BJ (cell line): ENCODE data around the gene MON1A. TPM values are rescaled to one million over a fixed set of nuclear protein-coding genes. Genes with fewer than 3 reads are reported as not detected.

Source experiments
- CTCF ChIA-PET: fragments of 350-600 bp; formaldehyde crosslinking; extraction: SDS; loops from one replicate; lab custom pipeline; 2021; ENCODE audit warnings: antibody characterized with exemption, inconsistent platforms; lab: Yijun Ruan, JAX
- POLR2A ChIA-PET: fragments of 300-600 bp; sonication (Branson Sonifier 250); formaldehyde crosslinking; extraction: SDS; loops from one replicate; lab custom pipeline; 2021; ENCODE audit warnings: antibody characterized with exemption; lab: Charles Lee
- DNase-seq: peaks from one replicate; pipeline ENCODE4 v3.0.0-alpha.2; 2011; ENCODE audit warnings: low read depth
- H3K27me3 ChIP-seq: 2 replicates; pipeline ENCODE4 v1.6.0; 2011; ENCODE audit warnings: low read length; ENCODE audit not compliant: control insufficient read depth, insufficient read depth
- H3K36me3 ChIP-seq: 2 replicates; pipeline ENCODE4 v1.5.1; 2011; ENCODE audit warnings: low read length; ENCODE audit not compliant: control insufficient read depth, insufficient read depth
- H3K4me3 ChIP-seq: 2 replicates; pipeline ENCODE4 v1.5.1; 2011; ENCODE audit warnings: low read depth, mild to moderate bottlenecking, control low read depth, low read length
- CTCF ChIP-seq: IDR thresholded peaks from 2 replicates; pipeline ENCODE4 v1.5.1; 2011; ENCODE audit warnings: low read depth, mild to moderate bottlenecking, control low read depth, inconsistent platforms, low read length, moderate library complexity; ENCODE audit not compliant: insufficient read depth
- polyA plus RNA-seq: library from polyadenylated mRNA; depleted of rRNA; stranded (reverse); fragments of >200 nt; gene quantifications from 2 replicates; pipeline ENCODE4 v1.2.3, GENCODE V29; 2011

The MON1A gene
- polyA plus RNA-seq, 1 experiment = 14.1 TPM

GRCh38 chr3:49930168-49930690, 618 bp upstream of the MON1A start:
- Histone ChIP-seq H3K36me3 (no peaks in the 10 kb centered on the region; the same call in 1 of the 2 replicates), H3K4me3 (peak overlapping the region; percentile 90), H3K27me3 (no peaks in the 10 kb centered on the region)
- ChIA-PET POLR2A (interaction anchor here (0.6 to 1.0 kb wide), 2 partner anchors 10 to 77 kb away, joined by 4 to 9 read pairs; partner anchors contain the start of gene RBM6), CTCF (interaction anchor here (1.2 to 1.7 kb wide), 6 partner anchors 10 to 139 kb away, joined by 3 to 6 read pairs (median 4); partner anchors contain the start of gene RBM6)
- TF ChIP-seq CTCF = no peak
- DNase-seq = no peak

- ChIA-PET POLR2A (no interaction called here), CTCF (interaction anchor here (1.0 to 1.7 kb wide), 6 partner anchors 8 to 23 kb away, joined by 3 to 6 read pairs (median 3); partner anchors contain the start of gene RBM6)
- no peak overlapping the region for H3K4me3 ChIP-seq
- no peak for TF ChIP-seq CTCF
- no peaks in the 10 kb centered on the region; the same call in 1 of the 2 replicates for H3K36me3 ChIP-seq
- DNase-seq = no peak
- no peaks in the 10 kb centered on the region for H3K27me3 ChIP-seq
These were observed 1.1 kb downstream of the MON1A start for GRCh38 chr3:49928481-49929017.

- H3K27me3 ChIP-seq = no peaks in the 10 kb centered on the region
- no peaks in the 10 kb centered on the region; the same call in 1 of the 2 replicates for H3K36me3 ChIP-seq
- CTCF ChIA-PET = interaction anchor here (0.8 to 1.3 kb wide), 2 partner anchors 21 to 388 kb away, joined by 3 read pairs; no protein-coding TSS in a partner anchor
- no peak overlapping the region for H3K4me3 ChIP-seq
- DNase-seq = no peak
- POLR2A ChIA-PET = no interaction called here
- TF ChIP-seq CTCF = no peak
These were observed 1.8 kb downstream of the MON1A start for GRCh38 chr3:49927798-49928197.

- ChIA-PET POLR2A (no interaction called here), CTCF (no interaction called here)
- H3K36me3 ChIP-seq = no peaks in the 10 kb centered on the region; the same call in 1 of the 2 replicates
- H3K4me3 ChIP-seq = no peak overlapping the region
- DNase-seq = no peak
- H3K27me3 ChIP-seq = no peaks in the 10 kb centered on the region
- TF ChIP-seq CTCF = no peak
These were observed 3.4 kb downstream of the MON1A start for GRCh38 chr3:49926117-49926728.

- CTCF ChIA-PET = interaction anchor here (0.7 kb wide), 1 partner anchor 197 kb away, joined by 3 read pairs; no protein-coding TSS in a partner anchor
- no peak for TF ChIP-seq CTCF
- Histone ChIP-seq H3K27me3 (no peaks in the 10 kb centered on the region), H3K4me3 (no peak overlapping the region), H3K36me3 (no peaks in the 10 kb centered on the region; the same call in 1 of the 2 replicates)
- POLR2A ChIA-PET = no interaction called here
- no peak for DNase-seq
These were observed 4.1 kb downstream of the MON1A start for GRCh38 chr3:49925485-49925884.
